Stimulated activated CD4-positive, alpha-beta T cell treated with anti-CD3 and anti-CD28 coated beads, Interleukin-1b, Interleukin-23, amount 100 ng/mL, for 1 hour (primary cell): ENCODE results near the gene PABPN1.

Source experiments
- DNase-seq, 2 donors: peaks; one replicate each; pipeline ENCODE4 v3.0.0-alpha.2; 2020; ENCODE audit warnings: low read depth in 2 of 2

Gene PABPN1

DNA sequence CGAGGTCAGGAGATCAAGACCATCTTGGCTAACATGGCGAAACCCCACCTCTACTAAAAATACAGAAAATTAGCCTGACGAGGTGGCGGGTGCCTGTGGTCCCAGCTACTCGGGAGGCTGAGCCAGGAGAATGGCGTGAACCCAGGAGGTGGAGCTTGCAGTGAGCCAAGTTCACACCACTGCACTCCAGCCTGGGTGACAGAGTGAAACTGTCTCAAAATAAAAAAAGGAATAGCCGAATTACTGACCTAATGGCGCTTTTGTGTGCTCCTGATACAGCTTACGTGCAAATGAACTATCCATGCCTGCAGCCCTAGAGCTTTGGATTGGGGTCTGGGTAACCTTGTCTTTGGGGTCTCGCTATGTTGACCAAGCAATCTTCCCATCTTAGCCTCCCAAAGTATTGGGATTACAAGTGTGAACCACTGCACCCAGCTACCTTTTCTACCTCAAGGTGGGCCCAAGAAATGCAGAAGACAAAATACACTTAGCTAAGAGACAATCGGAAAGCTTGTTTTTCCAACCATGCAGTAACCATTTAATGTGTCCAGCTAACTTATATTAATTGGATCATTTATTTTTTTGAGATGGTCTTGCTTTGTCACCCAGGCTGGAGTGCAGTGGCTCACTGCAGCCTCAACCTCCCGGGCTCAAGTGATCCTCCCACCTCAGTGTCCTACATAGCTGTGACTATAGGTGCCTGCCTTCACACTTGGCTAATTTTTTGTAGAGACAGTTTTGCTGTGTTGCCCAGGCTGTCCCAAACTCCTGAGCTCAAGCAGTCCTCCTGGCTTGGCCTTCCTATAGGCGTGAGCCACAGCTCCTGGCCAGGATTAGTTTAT is 5.5 kb downstream of the PABPN1 start:
- DNase-seq: no peak

DNA sequence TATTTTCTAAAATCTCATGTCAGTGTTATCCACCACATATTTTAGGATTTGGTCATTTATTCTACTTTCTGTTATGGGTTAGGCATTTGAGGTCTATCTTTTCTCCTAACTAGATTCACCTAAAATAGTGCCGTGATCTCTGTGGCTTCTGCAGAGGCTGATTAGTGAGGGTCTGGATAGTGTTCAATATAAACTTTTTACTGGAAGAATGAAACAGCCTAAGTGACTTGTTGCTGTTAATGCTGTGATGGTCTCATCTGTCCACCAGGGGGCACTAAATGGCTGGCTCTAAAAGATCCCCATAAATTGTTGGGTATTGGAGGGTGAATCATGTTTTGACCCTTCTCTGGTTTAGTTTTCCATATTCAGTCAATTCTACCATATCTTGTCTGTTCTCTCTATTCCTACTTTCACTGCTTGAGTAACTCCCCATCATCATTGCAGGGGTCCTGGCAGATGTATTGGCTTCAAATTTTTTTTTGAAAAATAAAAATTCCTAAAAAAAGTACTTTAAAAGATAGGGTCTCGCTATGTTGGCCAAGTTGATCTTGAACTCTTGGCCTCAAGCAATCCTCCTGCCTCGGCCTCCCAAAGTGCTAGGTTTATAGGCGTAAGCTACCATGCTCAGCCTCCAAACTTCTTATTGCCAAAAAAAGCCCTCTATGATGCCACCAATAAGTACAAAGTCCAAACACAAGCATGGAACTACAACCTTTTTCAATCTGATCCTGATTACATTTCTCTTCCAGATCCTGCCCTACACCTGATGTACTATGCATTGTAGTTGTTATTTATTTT is 6.9 kb downstream of the PABPN1 start:
- DNase-seq: peak; percentile 21 to 22

DNA sequence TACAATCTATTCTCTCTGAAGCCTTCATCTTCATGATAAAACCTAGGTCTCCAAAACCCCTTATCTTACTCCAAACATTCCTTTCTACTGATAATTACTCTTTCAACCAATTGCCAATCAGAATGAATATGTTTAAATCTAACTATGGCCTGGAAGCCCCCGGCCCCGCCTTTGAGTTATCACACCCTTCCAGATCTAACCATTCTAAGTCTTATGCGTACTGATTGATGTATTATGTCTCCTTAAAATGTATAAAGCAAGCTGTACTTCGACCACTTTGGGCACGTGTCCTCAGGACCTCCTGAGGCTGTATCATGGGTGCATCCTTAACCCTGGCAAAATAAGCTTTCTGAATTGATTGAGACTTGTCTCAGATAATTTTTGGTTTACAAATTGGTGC is 14.4 kb downstream of the PABPN1 start:
- DNase-seq: no peak

DNA sequence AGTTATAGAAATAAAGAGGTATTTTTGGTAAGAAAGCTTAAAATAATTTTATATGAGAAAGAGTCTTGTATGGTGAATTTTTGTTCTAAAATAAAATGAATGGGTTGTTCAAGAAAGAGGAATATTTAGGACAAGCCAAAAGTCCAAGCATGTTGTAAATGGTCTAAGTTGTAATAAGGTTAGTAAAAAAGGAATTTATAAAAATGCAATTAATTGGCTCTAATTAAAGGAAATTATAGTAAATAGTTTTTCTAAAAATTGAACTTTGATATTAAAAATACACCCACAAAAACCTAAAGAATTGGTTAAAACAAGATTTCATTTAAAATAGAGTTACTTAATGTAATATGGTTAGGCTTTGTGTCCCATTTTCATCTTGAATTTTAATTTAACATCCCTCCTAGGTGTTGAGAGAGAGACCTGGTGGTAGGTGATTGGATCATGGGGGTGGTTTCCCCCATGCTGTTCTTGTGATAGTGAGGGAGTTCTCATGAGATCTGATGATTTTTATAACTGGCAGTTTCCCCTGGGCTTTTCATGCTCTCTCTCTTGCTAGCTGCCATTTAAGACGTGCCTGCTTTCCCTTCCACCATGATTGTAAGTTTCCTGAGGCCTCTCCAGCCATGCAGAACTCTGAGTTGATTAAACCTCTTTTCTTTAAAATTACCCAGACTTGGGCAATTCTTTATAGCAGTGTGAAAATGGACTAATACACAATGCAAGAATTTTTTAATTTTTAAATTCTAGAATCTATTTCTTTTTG is 18.4 kb downstream of the PABPN1 start:
- DNase-seq: no peak

DNA sequence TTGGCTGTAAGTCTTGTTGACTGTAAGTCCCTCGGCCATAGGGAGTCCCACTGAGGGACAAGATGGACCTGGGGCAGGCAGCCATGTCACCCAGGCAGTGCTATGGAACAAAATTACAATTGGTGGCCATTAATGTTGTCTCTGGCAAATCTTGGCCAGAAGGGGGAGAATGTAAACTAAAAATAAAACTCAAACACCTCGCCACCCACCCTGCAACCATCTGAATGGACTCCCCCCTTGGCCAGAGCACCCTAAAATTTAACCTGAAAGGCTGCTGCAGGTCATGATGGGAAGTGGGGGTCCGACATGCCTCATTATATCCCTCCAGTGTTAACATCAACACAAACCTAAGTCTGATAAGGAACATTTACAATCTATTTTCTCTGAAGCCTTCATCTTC is 23.2 kb downstream of the PABPN1 start:
- DNase-seq: no peak

DNA sequence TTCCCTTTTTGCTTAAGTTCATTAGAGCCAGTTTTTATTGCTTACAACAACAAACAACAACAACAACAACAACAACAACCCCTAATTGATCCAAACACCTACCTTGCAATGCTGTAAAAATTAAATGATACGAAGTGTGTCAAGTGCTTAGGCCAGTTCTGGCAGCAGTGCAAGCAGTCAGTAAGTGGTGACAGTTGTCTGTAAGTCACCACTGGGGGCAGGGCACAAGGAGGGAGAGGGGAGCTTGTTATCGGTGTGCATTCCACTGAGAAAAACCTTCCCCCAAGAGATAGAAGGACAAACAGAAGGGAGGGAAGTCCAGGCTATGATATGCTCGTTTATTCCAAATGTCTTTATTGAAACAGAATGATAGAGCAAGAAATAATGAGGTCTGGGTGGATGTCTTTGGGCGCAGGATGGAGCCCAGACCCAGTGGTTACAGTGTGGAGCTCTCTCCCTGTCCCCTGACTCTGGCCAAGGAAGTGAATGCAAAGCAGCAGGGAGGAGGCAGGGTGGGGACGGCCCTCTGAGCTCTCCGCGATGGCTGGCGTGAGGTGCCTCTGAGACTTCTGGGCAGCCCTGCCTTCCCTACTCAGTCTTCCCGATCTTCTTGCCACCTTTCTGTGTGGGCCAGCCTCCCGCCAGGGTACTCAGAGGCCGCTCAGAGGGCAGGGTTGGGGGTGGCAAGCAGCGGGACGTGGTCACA is 24.9 kb downstream of the PABPN1 start:
- no peak for DNase-seq

DNA sequence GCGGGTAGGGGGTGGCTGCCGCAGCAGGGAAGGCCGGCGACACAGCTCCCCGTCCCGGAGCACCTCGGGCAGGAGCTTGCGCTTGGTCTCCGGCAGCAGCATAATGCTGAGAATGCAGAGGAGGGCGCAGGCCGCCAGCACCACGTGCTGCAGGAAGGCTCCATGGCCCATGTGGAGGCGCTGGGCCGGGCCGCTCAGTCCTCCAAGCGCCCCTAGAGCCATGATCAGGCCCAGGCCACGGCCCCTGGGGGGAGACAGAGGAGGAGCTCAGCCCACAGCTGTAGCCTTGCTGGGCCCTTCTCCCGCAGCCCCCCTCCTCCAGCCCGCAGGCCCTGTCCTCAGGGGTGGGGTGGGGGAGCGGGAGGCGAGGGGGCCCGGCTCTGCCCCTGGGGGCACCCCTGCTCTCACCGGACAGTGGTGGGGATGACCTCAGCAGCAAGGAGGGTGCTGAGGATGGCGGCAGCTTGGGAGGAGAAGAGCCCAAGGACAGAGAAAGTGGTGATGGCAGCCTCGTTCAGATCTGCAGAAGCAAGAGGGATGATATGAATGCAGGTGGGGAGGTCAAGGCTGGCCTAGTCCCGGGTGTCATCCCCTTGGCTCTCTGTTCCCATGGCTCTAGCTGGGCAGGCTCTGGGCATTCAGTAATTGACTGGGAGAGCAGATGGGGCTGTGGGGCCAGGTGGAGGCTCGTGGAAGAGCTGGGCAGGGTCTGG is 25.6 kb downstream of the PABPN1 start:
- no peak for DNase-seq

DNA sequence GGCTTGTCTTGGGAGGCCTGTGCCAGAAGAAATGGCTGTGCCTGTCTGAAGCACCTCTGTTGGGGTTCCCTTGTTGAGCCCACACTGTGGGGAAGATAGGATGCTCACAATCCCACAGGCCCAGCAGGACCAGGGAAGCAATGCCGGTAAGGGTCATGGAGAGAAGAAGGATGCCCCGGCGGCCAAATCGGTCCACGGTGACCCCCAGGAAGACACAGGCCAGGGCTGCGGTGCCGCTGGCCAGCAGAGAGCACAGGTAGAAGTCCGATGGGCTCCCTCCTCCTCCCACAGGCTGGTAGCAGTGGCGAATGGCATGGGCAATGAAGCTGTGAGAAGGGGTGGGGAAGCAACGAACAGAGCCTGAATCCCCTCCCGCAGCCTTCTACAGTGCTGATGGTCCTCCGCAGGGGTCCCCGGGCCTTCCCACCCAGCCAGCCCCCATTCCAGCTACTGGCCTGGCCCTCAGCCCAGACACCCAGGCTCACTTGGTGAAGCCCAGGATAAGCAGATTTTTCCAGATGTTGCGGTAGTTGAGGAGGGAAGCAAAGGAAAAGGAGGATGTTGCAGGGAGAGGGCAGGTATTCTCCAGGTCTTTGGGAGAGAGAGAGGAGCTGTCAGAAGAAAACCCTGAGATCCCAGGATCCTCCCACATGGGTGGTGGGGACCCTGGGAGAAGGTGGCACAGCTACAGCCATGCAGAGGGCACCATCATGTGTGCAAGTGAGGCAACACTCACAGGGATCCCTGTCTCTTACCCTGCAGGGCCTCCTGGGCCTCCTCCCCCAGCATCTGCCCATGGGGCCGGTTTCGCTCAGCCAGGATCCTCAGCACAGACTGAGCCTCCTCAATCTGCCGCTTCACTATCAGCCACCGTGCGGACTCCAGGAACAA is 26.4 kb downstream of the PABPN1 start:
- DNase-seq: no peak

DNA sequence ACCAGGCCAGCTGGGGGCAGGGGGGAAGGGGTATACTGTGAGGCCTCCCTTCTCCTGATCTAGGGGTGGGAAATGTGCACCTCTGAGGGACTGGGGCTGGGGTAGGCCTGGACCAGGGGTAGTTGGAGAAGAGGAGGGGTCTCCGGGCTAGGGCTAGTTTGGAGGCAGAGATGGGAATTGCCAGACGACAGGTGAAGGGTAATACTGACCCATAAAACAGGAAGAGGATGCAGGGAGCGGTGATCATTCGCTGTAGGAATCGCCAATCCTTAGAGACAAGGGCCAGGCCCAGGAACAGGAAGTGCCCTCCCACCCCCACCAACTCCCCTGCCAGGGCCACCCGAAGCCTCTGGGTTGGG is 27.0 kb downstream of the PABPN1 start:
- no peak for DNase-seq

DNA sequence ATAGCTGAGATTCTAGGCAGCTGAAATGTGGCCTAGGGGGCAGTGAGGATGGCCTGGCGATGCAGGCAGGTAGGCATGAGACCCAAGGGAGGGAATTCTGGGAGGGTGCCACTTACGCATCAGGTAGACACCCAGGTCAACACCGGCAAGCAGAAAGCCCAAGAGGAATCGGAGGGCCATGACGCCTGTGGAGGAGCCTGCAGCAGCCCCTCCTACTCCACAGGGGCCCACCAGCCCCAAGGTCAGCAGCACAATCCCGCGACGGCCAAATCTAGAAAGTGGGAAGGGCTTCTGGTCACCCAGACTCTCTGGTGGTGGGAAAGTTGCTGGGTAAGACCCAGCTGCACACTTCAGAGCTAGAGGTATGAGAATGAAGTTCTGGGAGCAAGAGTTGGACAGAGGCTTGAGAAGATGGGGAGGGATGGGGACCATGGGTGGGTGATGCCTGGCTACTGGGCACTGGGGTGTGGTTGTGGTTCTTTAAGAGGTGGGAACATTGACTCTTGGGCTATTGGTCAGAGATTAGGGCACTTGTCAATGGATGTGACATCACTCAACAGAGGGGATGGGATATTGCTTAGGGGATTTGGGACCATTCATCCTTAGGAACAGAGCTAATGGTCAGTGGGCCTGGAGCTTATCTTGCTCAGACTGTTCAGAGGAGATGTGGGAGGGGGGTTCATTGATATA is 28.0 kb downstream of the PABPN1 start:
- no peak for DNase-seq

DNA sequence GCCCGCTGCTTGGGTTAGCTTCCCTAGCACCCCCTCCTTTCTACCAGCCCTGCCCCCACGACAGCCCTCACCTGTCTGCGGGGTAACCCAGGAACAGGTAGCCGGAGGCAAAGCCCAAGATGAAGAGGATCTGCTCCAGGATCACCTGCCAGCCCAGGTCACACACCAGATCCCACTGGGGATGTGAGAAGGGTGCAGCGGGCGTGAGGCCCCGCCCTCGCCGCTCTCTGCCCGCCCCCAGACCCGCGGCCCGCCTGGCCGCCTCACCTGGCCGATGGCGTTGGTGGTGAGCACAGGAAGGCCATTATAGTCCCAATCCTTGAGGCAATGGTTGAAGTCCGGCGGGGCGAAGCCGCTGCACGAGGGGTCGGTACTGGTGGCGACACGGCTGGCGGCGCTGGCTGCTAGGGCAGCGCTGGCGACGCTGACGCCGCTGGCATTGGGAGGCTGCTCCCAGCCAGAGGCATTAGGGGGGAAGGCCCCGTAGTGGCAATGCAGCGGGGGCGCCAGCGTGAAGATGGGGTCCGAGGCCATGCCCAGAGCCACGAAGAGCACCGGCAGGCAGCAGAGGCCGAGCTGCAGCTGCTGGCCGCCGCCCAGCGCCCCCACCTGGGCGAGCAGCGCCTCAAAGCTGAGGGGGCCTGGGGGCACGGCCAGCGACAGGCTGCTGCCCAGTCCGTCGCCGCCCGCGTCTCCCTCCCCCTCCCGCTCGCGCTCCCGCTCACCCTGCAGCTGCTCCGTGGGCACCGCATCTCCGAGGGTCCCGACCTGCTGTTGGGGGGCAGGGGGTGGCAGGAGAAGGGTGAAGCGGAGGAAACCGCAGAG is 30.6 kb downstream of the PABPN1 start:
- no peak for DNase-seq

DNA sequence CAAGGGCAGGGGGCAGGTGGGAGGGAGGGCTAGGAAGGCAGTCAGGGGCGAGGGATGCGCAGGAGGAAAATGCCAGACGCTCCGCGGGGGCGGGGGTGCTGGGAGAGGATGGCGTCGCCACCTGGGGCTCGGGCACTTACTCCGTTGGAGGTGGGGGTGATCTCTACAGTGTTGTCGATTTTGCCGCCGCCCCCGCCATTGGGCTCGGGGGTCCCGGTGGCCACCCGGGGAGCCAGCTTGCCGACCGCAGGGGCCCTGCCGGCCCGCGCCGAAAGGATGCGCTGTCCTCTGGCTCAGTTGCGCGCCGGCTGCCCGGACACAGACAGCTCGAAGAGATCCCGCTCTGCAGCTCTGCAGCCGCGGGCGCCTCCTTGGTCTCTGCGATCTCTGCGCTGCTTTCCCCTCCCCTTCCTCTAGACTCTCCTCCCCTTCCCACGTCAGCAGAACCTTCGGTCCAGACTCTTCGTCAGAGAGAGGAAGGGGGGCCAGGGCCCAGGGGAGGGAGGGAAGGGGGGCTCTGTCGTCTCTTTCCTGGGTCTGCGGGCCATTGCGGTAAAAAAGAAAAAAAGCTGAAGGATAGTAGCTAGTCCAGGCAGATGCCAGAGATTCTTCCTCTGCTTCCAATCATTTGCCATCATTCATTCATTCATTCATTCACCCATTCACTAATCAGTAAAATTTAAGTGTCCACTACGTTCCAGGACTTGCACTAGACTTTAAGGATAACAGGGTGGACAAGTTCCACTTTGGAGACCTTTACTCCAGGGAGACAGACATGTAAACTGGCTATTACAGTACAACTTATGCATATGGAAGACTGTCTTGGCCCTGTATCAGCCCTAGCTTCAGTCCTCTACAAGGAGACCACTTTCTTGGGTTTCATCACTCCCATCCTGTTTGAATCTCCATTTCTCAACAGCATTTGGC is 31.5 kb downstream of the PABPN1 start, which contains the start of gene SLC22A17:
TSS of gene SLC22A17 (minus strand) at position 382 of the 927 bp plus-strand sequence.
- DNase-seq: peak; percentile 6 to 17

DNA sequence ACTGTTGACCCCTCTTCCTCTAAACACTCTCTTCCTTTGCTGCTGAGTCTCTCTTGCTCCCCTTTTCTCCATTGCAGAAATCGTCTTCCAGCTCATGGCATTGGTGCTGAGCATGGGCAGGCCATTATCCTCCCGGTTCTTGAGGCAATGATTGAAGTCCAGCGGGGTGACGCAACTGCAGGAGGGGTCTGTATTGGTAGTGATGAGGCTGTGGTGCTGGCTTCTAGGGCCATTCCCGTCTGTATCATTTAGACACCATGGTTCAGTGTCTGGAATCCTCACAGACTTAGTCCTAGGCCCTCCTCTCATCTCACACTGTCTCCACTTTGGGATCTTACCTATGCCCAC is 32.1 kb downstream of the PABPN1 start:
- DNase-seq: no peak

DNA sequence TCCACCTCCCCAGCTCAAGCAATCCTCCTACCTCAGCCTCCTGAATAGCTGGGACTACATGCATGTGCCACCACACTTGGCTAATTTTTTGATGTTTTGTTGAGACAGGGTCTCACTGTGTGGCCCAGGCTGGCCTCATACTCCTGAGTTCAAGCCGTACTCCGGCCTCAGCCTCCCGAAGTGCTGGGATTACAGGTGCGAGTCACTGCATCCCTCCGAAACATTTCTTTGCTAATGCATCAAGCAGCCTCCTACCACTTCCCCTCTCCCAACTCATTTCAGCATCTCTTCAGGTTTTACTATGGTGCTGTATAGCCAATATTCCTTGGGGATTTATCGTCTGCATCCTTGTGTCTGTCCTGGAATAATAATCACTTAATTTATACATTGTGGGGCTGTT is 33.7 kb downstream of the PABPN1 start:
- no peak for DNase-seq

DNA sequence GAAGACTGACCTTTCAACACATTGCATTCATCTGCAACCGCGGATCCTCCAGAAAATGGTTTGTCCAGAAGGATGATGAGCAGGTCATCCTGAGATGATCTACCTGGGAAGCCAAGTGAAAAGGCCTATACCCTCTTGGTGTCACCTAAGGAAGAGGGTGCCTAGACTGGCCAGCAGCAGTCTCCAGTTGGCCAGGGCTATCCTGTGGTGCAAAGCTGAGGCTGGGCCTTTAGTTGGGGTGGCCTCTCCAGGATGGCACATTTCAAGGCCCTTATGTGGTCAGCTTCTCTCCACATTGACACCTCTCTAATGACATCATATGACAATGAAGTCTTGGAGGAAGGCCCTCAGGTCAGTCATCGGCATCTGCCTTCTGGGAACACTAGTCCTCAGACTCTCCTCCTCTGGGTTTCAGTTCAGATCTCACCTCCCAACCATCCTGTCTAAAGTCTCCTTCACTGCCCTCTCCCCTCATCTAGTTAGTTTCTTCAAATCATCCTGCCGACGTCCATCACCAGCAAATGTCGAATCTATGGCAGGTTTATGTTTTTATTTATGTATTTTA is 34.7 kb downstream of the PABPN1 start:
- no peak for DNase-seq

DNA sequence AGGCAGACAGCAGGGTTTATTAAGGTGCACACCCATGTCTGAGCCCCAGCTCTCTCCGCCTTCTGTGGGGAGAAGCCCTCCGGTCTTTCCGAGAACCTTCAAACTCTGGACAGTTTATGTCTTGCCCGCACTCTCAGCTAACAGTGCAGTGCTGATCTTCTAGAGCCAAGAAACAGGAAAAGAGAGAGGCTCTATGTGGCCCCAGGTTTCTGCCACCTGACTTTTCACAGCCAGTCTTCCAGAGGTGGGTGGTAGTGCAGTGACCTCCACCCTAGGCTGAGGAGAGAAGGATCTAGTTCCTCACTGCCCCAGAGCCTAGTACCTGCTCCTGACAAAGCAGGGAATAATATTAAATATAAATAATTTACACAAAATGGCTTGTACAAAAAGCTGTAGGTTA is 35.4 kb downstream of the PABPN1 start:
- DNase-seq: no peak

DNA sequence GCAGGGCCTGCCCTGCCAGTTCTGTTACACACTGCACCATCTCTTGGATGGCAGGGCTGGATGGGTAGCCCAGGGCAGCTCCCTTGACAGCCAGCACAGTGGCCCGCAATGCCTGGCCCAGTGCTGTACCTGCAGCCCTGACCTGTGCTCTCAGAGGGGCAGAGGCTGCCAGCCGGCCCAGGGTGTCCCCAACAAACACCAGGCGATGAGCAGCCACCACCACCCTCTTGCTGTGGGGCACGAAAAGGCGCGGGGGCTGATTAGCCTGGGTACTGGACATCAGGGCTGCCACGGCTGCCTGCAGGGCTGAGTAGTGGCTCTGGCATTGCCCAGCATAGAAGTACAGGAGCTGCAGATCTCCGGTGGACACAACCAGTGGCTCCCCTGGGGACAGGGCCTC is 36.0 kb downstream of the PABPN1 start:
- DNase-seq: no peak
